Calu3 (cell line): Measurements from ENCODE around the gene CDON. TPM values are rescaled to one million over a fixed set of nuclear protein-coding genes. Genes with fewer than 3 reads are reported as not detected.

Experiments
- BruUV-seq: library from RNA; stranded (reverse); fragments of 400-500 nt; replicated peaks from 2 replicates; lab custom pipeline; 2021; lab: Mats Ljungman, UMichigan
- CTCF ChIA-PET: fragments of 300-600 bp; sonication (Branson Sonifier 250); formaldehyde crosslinking; loops from one replicate; lab custom pipeline; 2022; ENCODE audit warnings: antibody characterized with exemption; lab: Charles Lee
- DNase-seq: peaks from one replicate; pipeline ENCODE4 v3.0.0; 2022
- H3K27ac Mint-ChIP-seq: one replicate; pipeline ENCODE4 v1.8.0; 2022; ENCODE audit warnings: mixed read lengths; ENCODE audit not compliant: unreplicated experiment
- H3K27me3 Mint-ChIP-seq: one replicate; pipeline ENCODE4 v1.8.0; 2022; ENCODE audit warnings: mixed read lengths; ENCODE audit not compliant: unreplicated experiment
- H3K36me3 Mint-ChIP-seq: one replicate; pipeline ENCODE4 v1.8.0; 2022; ENCODE audit warnings: mild to moderate bottlenecking, moderate library complexity, mixed read lengths; ENCODE audit not compliant: insufficient read depth, unreplicated experiment
- H3K4me1 Mint-ChIP-seq: one replicate; pipeline ENCODE4 v1.8.0; 2022; ENCODE audit warnings: mild to moderate bottlenecking, low read depth, mixed read lengths; ENCODE audit not compliant: unreplicated experiment
- H3K4me3 Mint-ChIP-seq: one replicate; pipeline ENCODE4 v1.8.0; 2022; ENCODE audit warnings: mild to moderate bottlenecking, low read depth, moderate library complexity, mixed read lengths; ENCODE audit not compliant: unreplicated experiment
- H3K9me3 Mint-ChIP-seq: one replicate; pipeline ENCODE4 v1.8.0; 2022; ENCODE audit warnings: low read depth, mixed read lengths; ENCODE audit not compliant: unreplicated experiment
- CTCF ChIP-seq: fragments of 200-600 bp; IDR thresholded peaks from one replicate; pipeline ENCODE4 v1.8.0; 2022; ENCODE audit warnings: antibody characterized with exemption; ENCODE audit not compliant: unreplicated experiment
- intact Hi-C: fragments of 100-400 bp; cut with micrococcal nuclease; formaldehyde crosslinking; loops from one replicate; pipeline ENCODE4 v1.10.0; 2022; ENCODE audit not compliant: unreplicated experiment
- total RNA-seq: library from RNA; stranded (reverse); gene quantifications from 2 replicates; pipeline ENCODE4 v1.2.3, GENCODE V29; 2022

The CDON gene
- total RNA-seq, 1 experiment from 2014 or later: 14.8 TPM

- no peak for TF ChIP-seq CTCF
- Mint-ChIP-seq H3K36me3 (no peaks in the 10 kb centered on the region), H3K4me3 (no peak overlapping the region), H3K27me3 (no peaks in the 10 kb centered on the region), H3K9me3 (no peaks in the 10 kb centered on the region), H3K4me1 (peaks cover 20% of the 10 kb centered on the region), H3K27ac (no peak overlapping the region)
- BruUV-seq: no TSS peak
- CTCF ChIA-PET: no interaction called here
- intact Hi-C loops: no loop called here
- DNase-seq: no peak
Observed at GRCh38 chr11:126082251-126083109, 19.8 kb upstream of the CDON start.

GRCh38 chr11:126081915-126082250, 19.2 kb upstream of the CDON start:
- intact Hi-C loops: no loop called here
- Mint-ChIP-seq H3K27ac (no peak overlapping the region), H3K4me3 (no peak overlapping the region), H3K9me3 (no peaks in the 10 kb centered on the region), H3K4me1 (peaks cover 20% of the 10 kb centered on the region), H3K36me3 (no peaks in the 10 kb centered on the region), H3K27me3 (no peaks in the 10 kb centered on the region)
- BruUV-seq: no TSS peak
- CTCF ChIA-PET: no interaction called here
- no peak for DNase-seq
- no peak for TF ChIP-seq CTCF

- BruUV-seq: no TSS peak
- CTCF ChIA-PET: no interaction called here
- Mint-ChIP-seq H3K27ac (peak overlapping the region; percentile 39), H3K4me3 (no peak overlapping the region), H3K9me3 (no peaks in the 10 kb centered on the region), H3K4me1 (peaks cover 20% of the 10 kb centered on the region), H3K27me3 (no peaks in the 10 kb centered on the region), H3K36me3 (no peaks in the 10 kb centered on the region)
- peak; percentile 41 for DNase-seq
- intact Hi-C loops: no loop called here
- TF ChIP-seq CTCF: no peak
Observed at GRCh38 chr11:126080161-126080941, 17.7 kb upstream of the CDON start.

- no peak for TF ChIP-seq CTCF
- Mint-ChIP-seq H3K4me3 (no peak overlapping the region), H3K9me3 (no peaks in the 10 kb centered on the region), H3K4me1 (peaks cover 20% of the 10 kb centered on the region), H3K36me3 (no peaks in the 10 kb centered on the region), H3K27ac (peak overlapping the region; percentile 39), H3K27me3 (no peaks in the 10 kb centered on the region)
- intact Hi-C loops: no loop called here
- no peak for DNase-seq
- CTCF ChIA-PET: no interaction called here
- no TSS peak for BruUV-seq
Observed at GRCh38 chr11:126079621-126080124, 17.0 kb upstream of the CDON start.
